ACC112 (cell line): ENCODE measurements around the gene DUS2.

Source experiments
- H2AFZ ChIP-seq: fragments of 200-600 bp; sonication (generic); one replicate; pipeline ENCODE4 v1.6.0; 2017; ENCODE audit warnings: antibody characterized with exemption, low read length; ENCODE audit not compliant: unreplicated experiment
- H3K27ac ChIP-seq: fragments of 200-600 bp; sonication (generic); 2 replicates; pipeline ENCODE4 v1.5.1; 2014; ENCODE audit warnings: low read depth, mild to moderate bottlenecking, antibody characterized with exemption, low read length, moderate library complexity
- H3K27me3 ChIP-seq: fragments of 200-600 bp; sonication (generic); 2 replicates; pipeline ENCODE4 v1.6.1; 2014; ENCODE audit warnings: mild to moderate bottlenecking, antibody characterized with exemption, low read length, moderate library complexity, mixed read lengths; ENCODE audit not compliant: insufficient read depth
- H3K36me3 ChIP-seq: fragments of 200-600 bp; sonication (generic); 2 replicates; pipeline ENCODE4 v1.6.1; 2016; ENCODE audit warnings: mild to moderate bottlenecking, antibody characterized with exemption, low read length, moderate library complexity, mixed read lengths; ENCODE audit not compliant: insufficient read depth
- H3K4me1 ChIP-seq: fragments of 200-600 bp; sonication (generic); one replicate; pipeline ENCODE4 v1.6.1; 2016; ENCODE audit warnings: low read length, mixed read lengths; ENCODE audit not compliant: insufficient read depth, unreplicated experiment, control insufficient read depth
- H3K4me3 ChIP-seq: fragments of 200-600 bp; sonication (generic); 2 replicates; pipeline ENCODE4 v1.5.1; 2014; ENCODE audit warnings: mild to moderate bottlenecking, low read depth, low read length
- H3K79me2 ChIP-seq: fragments of 200-600 bp; sonication (generic); one replicate; pipeline ENCODE4 v1.6.0; 2016; ENCODE audit warnings: low read length; ENCODE audit not compliant: control insufficient read depth, unreplicated experiment, insufficient read depth

Gene DUS2

DNA sequence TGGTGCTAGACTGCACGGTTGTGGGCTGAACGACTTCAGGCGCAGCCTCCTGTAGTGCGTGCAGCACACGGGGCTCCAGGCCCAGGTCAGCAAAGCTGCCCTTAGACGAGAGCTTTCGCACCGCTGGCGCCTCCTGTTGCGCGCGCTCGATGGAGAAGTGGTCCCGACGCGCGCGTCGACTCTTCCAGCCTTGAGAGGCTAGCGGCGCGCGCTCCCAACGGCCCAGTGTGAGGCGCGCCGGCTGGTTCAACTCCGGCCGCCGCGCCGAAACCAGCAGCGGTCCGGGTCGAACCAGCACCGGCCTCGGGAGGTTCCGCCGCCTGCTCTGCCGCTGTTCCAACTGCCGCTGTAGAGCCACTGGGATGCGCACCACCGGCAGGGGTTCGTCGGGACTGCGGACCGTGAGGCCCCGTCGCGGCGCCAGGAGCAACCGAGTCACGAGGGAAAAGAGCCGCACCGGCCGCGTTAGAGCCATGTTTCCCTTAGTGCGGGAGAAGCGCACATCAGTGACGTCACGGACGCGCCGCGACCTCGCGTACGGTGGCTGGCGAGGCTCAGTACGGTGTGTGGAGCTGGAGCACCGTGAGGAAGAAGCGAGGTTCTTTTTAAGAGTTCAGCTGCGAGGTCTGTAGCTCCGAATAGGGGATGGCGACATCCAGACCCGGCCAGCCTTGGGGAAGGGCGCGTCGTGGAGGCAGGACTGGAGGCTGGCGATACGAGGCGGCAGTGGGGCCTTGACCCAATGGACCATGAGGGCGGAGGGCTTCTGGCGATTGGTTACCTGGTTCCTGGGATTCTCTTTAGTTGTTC, at the start of gene DUS2, which contains the start of gene DDX28:
DUS2 (plus strand) TSS at position 557 of the 810 bp plus-strand sequence. CDS start 14,740 bp downstream, outside the sequence.
DDX28 (minus strand) TSS at position 505 of the 810 bp plus-strand sequence; CDS start at position 475, 30 bp downstream.
- Histone ChIP-seq H3K27ac (peak within 1 kb of the TSS; percentile 75), H3K27me3 (no peaks in the 10 kb centered on the region), H3K79me2 (peaks cover 36% of the 10 kb centered on the region), H3K36me3 (peaks cover 5% of the 10 kb centered on the region; the same call in 1 of the 2 replicates), H2AFZ (peak within 1 kb of the TSS; percentile 65), H3K4me1 (peaks cover 18% of the 10 kb centered on the region), H3K4me3 (peak within 1 kb of the TSS; percentile 88)

DNA sequence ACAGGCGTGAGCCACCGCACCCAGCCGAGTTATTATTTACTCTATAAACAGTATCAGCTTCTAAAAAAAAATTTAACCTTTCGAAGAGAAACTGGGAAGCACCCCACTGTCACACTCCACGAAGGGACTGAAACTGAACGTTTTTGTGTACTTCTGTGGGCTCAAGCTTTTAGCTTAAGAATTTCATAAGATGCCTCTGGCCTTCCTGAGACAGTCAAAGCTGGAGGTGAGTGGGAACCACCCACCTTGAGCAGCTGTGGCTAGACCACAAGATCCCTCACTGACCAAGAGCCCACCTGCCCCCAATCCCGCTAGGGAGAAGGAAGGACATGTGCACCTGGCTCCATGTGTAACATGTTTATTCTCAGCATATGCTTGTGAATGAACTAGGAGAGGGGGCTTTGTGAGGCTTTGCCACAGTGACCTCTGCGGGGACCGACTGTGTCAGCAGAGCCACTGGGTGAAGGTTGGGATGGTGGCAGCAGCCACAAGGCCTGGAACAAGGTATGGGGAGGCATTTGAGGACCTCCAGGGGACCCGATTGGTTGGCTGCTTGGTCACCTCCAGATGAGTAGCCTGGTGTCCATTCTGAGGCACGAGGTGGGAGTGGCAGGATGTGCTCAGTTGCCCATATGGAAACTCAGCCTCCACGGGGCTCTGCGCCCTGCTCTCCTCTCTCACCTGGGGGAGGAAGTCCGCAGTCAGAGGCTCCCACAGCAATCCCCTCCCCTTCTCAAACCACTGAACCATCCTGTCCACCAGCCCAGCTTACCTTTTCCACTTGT, 47.6 kb upstream of the DUS2 start:
- H3K79me2 ChIP-seq, result no peaks in the 10 kb centered on the region
- H3K4me3 ChIP-seq, result no peak overlapping the region
- H3K36me3 ChIP-seq, result no peaks in the 10 kb centered on the region
- no peak overlapping the region for H3K27ac ChIP-seq
- no peak overlapping the region for H2AFZ ChIP-seq
- H3K4me1 ChIP-seq, result no peaks in the 10 kb centered on the region
- H3K27me3 ChIP-seq, result peaks cover 11% of the 10 kb centered on the region; the same call in 1 of the 2 replicates

DNA sequence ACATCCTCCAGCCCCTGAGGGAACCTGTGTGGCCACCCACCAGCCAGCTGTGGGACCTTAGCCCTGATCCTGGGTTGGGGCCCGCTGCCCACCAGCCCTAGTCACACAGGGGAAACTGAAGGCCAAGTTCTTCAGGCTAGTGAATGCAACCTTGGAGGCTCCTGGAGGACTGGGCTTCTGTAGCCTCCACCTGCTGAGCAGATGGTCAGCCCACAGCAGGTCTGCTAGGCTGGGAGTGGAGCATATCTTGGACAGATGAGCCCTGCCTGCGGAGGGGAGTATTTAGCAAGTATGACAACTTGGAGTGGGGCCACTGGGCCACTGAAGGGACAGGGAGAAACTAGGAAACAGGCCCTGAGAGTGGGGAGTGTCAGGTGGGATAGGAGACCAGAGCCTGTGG, 46.9 kb upstream of the DUS2 start:
- no peak overlapping the region for H3K27ac ChIP-seq
- no peak overlapping the region for H2AFZ ChIP-seq
- H3K4me1 ChIP-seq, result no peaks in the 10 kb centered on the region
- no peaks in the 10 kb centered on the region for H3K36me3 ChIP-seq
- H3K27me3 ChIP-seq, result peaks cover 11% of the 10 kb centered on the region; the same call in 1 of the 2 replicates
- H3K4me3 ChIP-seq, result no peak overlapping the region
- H3K79me2 ChIP-seq, result no peaks in the 10 kb centered on the region

DNA sequence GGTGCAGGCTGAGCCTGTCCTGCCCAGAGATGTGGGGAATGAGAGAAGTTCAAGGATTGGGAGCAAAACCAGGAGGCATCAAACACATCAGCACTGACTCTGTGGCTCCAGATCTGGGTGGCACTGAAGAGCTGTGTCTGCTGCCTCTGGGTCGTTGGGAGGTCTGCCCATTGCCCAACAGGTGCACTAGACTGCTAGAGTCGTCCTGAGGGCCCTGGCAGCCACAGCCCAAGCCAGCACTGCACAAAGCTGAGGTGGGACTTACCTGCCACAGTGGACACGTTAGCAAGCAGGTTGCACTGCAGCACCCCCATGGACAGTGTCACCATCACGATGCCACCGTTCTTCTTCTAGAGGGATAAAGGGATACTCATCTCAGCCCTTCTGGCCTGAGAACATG, 46.1 kb upstream of the DUS2 start:
- Histone ChIP-seq H3K27ac (no peak overlapping the region), H2AFZ (no peak overlapping the region), H3K27me3 (peaks cover 11% of the 10 kb centered on the region; the same call in 1 of the 2 replicates), H3K4me1 (no peaks in the 10 kb centered on the region), H3K4me3 (no peak overlapping the region), H3K79me2 (no peaks in the 10 kb centered on the region), H3K36me3 (no peaks in the 10 kb centered on the region)

- no peak overlapping the region for H3K4me3 ChIP-seq
- H3K79me2 ChIP-seq, result no peaks in the 10 kb centered on the region
- H3K36me3 ChIP-seq, result no peaks in the 10 kb centered on the region
- no peak overlapping the region for H2AFZ ChIP-seq
- H3K27ac ChIP-seq, result no peak overlapping the region
- H3K4me1 ChIP-seq, result no peaks in the 10 kb centered on the region
- H3K27me3 ChIP-seq, result peaks cover 11% of the 10 kb centered on the region; the same call in 1 of the 2 replicates
Observed at GRCh38 chr16:67977469-67978227, 45.4 kb upstream of the DUS2 start.

DNA sequence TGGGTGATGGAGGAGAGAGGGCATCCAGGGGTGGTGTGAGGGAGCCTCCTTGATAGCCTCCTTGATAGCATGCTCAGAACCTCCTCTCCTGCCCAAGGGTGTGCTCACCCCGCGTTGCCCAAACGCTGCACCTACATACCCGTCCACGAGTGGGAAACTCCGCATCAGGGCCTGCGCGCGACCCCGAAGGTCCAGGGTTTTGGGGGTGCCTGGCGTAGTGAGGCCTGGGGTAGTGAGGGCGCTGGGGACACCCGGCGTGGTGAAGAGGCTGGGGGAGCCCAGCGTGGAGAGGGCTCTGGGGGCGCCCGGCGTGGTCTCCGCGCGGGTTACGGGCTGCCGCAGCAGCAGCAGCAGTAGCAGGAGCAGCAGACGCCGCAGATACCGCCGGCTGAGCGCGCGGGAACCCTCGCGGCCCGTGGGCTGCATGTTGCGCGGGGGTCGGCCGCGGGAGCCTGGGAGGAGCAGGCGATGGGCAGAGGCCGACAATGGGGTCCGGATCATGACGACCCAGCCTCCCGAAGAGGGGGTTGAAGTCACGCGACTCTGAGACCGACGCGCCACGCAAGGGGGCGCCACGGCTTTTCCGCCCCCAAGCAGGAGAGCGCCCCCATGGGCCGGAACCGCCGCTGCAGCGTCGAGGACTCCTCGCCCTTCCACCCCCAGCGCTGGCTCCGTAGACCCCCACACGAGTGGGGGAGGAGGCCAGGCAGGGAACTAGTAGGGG, 43.0 kb upstream of the DUS2 start, which contains the start of gene DPEP3:
DPEP3 (minus strand) TSS at position 545 of the 724 bp plus-strand sequence; CDS start at position 426, 119 bp downstream.
- Histone ChIP-seq H3K36me3 (no peaks in the 10 kb centered on the region), H3K4me1 (no peaks in the 10 kb centered on the region), H3K4me3 (no peak within 1 kb of the TSS), H3K27me3 (peaks cover 11% of the 10 kb centered on the region; the same call in 1 of the 2 replicates), H3K27ac (no peak within 1 kb of the TSS), H2AFZ (no peak within 1 kb of the TSS), H3K79me2 (no peaks in the 10 kb centered on the region)

DNA sequence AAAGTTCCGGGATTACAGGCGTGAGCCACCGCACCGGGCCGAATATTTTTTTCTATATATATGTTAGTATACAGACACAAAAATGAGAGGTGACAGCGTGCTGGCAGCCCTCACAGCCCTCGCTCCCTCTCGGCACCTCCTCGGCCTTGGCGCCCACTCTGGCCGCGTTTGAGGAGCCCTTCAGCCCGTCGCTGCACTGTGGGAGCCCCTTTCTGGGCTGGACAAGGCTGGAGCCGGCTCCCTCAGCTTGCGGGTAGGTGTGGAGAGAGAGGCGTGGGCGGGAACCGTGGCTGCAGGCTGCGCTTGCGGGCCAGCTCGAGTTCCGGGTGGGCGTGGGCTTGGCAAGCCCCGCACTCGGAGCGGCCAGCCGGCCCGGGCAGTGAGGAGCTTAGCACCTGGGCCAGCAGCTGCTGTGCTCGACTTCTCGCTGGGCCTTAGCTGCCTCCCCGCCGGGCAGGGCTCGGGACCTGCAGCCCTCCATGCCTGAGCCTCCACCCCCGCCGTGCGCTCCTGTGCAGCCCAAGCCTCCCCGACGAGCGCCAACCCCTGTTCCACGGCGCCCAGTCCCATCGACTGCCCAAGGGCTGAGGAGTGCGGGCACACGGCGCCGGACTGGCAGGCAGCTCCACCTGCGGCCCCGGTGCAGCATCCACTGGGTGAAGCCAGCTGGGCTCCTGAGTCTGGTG, 40.9 kb upstream of the DUS2 start:
- peaks cover 7% of the 10 kb centered on the region; the same call in 1 of the 2 replicates for H3K27me3 ChIP-seq
- no peak overlapping the region for H2AFZ ChIP-seq
- no peaks in the 10 kb centered on the region for H3K4me1 ChIP-seq
- no peak overlapping the region for H3K4me3 ChIP-seq
- H3K79me2 ChIP-seq, result no peaks in the 10 kb centered on the region
- H3K27ac ChIP-seq, result no peak overlapping the region
- H3K36me3 ChIP-seq, result no peaks in the 10 kb centered on the region

DNA sequence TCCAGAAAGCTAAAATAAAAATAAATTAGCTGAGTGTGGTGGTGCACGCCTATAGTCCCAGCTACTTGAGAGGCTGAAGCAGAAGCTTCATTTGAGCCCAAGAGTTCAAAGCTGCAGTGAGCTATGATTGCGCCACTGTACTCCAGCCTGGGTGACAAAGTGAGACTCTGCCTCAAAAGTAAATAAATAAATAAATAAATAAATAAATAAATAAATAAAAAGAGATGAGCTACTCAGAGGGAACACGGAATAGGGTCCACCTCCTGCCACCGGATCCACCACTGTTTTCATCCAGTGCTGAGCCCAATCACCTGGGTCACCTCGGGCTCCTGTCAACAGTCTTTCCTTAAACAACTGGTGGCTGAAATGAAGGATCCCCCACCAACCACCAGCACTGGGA, 36.1 kb upstream of the DUS2 start:
- H3K79me2 ChIP-seq, result no peaks in the 10 kb centered on the region
- no peaks in the 10 kb centered on the region for H3K36me3 ChIP-seq
- H3K4me1 ChIP-seq, result no peaks in the 10 kb centered on the region
- no peak overlapping the region for H3K27ac ChIP-seq
- H2AFZ ChIP-seq, result no peak overlapping the region
- H3K4me3 ChIP-seq, result no peak overlapping the region
- no peaks in the 10 kb centered on the region for H3K27me3 ChIP-seq

GRCh38 chr16:67987460-67988160, 35.5 kb upstream of the DUS2 start:
- Histone ChIP-seq H2AFZ (no peak overlapping the region), H3K36me3 (no peaks in the 10 kb centered on the region), H3K79me2 (no peaks in the 10 kb centered on the region), H3K27ac (no peak overlapping the region), H3K4me3 (no peak overlapping the region), H3K4me1 (no peaks in the 10 kb centered on the region), H3K27me3 (no peaks in the 10 kb centered on the region)
